ENCODE data around the gene PTGIS. TPM values are rescaled to one million over a fixed set of nuclear protein-coding genes. Genes with fewer than 3 reads are reported as not detected.

The PTGIS gene
- total RNA-seq, 1 donor from 2014 or later, result 101 TPM

GRCh38 chr20:49470922-49471321 lies 97.0 kb downstream of the PTGIS start:
- no peak for DNase-seq (ENCODE audit: low spot score)

GRCh38 chr20:49469060-49469459 lies 98.9 kb downstream of the PTGIS start:
- no peak for DNase-seq (ENCODE audit: low spot score)

GRCh38 chr20:49468412-49468811 lies 99.5 kb downstream of the PTGIS start:
- no peak for DNase-seq (ENCODE audit: low spot score)

- no peak for DNase-seq (ENCODE audit: low spot score)
Observed at GRCh38 chr20:49466114-49466912, 101.6 kb downstream of the PTGIS start.

GRCh38 chr20:49464556-49464955 lies 103.4 kb downstream of the PTGIS start:
- no peak for DNase-seq (ENCODE audit: low spot score)

GRCh38 chr20:49462626-49463025 lies 105.3 kb downstream of the PTGIS start:
- no peak for DNase-seq (ENCODE audit: low spot score)

GRCh38 chr20:49461894-49462620 lies 105.9 kb downstream of the PTGIS start:
- DNase-seq (ENCODE audit: low spot score), result no peak

- DNase-seq (ENCODE audit: low spot score), result no peak
Observed at GRCh38 chr20:49460916-49461315, 107.0 kb downstream of the PTGIS start.

GRCh38 chr20:49460131-49460530 lies 107.8 kb downstream of the PTGIS start:
- DNase-seq (ENCODE audit: low spot score), result no peak

- no peak for DNase-seq (ENCODE audit: low spot score)
Observed at GRCh38 chr20:49459684-49460083, 108.3 kb downstream of the PTGIS start.

GRCh38 chr20:49457444-49457843 lies 110.5 kb downstream of the PTGIS start:
- no peak for DNase-seq (ENCODE audit: low spot score)

- DNase-seq (ENCODE audit: low spot score), result no peak
Observed at GRCh38 chr20:49456646-49457045, 111.3 kb downstream of the PTGIS start.

GRCh38 chr20:49455691-49456090 lies 112.2 kb downstream of the PTGIS start:
- no peak for DNase-seq (ENCODE audit: low spot score)

Other genes with a start within 250 kb of the PTGIS start
- gene KCNB1, start 85.5 kb downstream of the PTGIS start, total RNA-seq, result 7.1 TPM
- gene B4GALT5, start 145.7 kb upstream of the PTGIS start, total RNA-seq, result 62.2 TPM
- 9.7 TPM for gene SLC9A8, start 244.7 kb upstream of the PTGIS start, total RNA-seq

Data from mucosa of gallbladder (tissue), 1 donor.